Measurements from ENCODE around the gene FBRSL1.

DNA sequence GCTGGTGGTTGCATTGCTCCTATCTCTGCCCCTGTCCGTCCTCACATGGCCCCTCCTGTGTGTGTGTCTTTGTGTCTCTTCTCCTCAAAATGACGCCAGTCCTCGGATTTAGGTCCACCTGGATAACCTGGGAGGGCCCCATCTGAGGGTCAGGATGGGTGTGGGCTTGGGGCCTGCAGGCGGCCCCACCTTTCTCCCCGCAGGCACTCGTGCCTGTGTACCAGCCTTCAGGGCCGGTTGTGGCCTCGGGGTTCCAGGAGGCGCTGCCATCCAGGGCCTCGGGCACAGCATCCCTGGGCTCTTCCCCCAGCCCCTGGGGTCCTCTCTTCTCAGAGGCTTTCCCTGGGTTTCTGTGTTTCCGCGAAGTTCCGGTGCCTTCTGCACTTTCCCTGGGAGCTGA, 65.7 kb downstream of the FBRSL1 start:
- no peak for TF ChIP-seq POLR2A (IDR thresholded peaks at IDR 0.05)
- no peak for TF ChIP-seq CTCF (IDR thresholded peaks at IDR 0.05)
